NCI-H2107 treated with DMSO at 0.1 percent for 48 hours (cell line): ENCODE data around the gene KRT81.
"Not testable (repeated sequence)": the region's sequence is repeated elsewhere in the genome, so short reads cannot be mapped to it uniquely, and the experiment has no call there.

Source experiments
- DNase-seq: peaks from one replicate; lab custom pipeline; 2025; ENCODE audit not compliant: unreplicated experiment; lab: John Stamatoyannopoulos, UW

KRT81 gene

GRCh38 chr12:52300796-52301691, 9.7 kb upstream of the KRT81 start:
- no peak for DNase-seq

DNA sequence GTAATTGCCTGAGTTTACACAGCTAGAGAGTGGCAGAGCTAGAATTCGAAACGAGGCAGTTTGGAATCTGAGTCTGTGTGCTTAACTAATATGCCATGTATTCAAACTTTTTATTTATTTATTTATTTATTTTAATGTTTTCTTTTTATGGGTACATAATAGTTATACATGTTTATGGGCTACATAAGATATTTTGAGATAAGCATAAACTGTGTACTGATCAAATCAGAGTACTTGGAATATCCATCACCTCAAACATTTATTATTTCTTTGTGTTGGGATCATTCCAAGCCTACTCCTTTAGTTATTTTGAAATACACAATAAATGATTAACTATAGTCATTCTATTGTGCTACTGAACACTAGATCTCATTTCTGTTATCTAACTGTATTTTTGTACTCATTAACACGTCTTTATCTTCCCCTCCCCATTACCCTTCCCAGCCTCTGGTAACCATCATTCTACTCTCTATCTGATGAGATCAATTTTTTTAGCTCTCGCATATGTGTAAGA, 7.4 kb upstream of the KRT81 start:
- no peak for DNase-seq

- DNase-seq, result no peak
Measured at GRCh38 chr12:52296572-52297215, 5.4 kb upstream of the KRT81 start.

DNA sequence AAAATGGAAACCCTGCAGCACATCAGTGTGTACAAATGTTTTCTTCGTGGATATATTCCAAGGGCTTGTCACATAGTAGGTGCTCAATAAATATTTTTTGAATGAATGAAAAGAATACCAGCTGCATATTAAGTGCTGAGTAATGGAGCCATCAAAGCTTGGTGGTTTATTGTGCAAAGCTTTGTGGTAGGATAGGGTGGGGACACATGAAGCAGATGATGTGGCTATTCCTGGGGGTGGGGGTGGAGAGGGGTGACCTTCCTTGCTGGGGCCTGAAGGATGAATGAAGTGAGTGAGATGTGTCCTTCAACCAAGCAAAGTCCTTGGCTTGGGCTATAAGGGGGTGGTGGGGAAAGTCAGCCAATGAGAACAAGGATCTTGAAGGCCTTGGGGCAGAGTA, 4.3 kb upstream of the KRT81 start:
- no peak for DNase-seq

GRCh38 chr12:52294803-52295202, 3.5 kb upstream of the KRT81 start:
- no peak for DNase-seq

GRCh38 chr12:52293926-52294325, 2.6 kb upstream of the KRT81 start:
- no peak for DNase-seq

DNA sequence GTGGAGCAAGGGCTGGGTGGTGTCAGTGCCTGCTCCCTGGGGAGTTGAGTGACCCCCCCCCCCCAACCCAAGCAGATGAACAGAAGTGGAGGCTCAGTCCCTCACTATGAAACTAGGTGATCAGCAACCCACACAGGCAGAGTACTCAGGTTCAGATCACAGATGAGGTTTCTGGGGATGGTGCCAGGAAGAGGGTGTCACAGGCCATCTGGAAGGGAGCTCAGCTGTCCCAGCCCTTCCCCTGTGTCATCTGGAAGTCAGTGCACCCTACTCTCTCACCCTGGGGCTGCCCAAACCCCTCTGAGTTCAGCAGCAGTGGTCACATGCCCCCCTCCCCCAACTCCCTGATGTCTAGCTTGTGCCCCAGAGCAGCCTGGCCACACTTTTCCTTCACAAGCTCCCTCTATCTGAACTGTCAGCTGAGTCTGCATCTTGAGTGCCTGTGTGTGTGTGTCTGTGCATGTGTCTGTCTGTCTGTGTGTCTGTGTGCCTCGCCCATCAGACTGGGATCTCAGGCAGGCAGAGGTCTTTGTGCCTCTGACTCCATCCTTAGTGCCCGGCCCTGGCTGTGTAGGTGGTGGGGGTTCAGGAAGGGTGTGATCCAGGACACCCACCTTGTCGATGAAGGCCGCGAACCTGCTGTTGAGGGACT, 725 bp downstream of the KRT81 start:
- DNase-seq, result not testable (repeated sequence)

GRCh38 chr12:52287816-52288805, 3.2 kb downstream of the KRT81 start:
- DNase-seq, result not testable (repeated sequence)

DNA sequence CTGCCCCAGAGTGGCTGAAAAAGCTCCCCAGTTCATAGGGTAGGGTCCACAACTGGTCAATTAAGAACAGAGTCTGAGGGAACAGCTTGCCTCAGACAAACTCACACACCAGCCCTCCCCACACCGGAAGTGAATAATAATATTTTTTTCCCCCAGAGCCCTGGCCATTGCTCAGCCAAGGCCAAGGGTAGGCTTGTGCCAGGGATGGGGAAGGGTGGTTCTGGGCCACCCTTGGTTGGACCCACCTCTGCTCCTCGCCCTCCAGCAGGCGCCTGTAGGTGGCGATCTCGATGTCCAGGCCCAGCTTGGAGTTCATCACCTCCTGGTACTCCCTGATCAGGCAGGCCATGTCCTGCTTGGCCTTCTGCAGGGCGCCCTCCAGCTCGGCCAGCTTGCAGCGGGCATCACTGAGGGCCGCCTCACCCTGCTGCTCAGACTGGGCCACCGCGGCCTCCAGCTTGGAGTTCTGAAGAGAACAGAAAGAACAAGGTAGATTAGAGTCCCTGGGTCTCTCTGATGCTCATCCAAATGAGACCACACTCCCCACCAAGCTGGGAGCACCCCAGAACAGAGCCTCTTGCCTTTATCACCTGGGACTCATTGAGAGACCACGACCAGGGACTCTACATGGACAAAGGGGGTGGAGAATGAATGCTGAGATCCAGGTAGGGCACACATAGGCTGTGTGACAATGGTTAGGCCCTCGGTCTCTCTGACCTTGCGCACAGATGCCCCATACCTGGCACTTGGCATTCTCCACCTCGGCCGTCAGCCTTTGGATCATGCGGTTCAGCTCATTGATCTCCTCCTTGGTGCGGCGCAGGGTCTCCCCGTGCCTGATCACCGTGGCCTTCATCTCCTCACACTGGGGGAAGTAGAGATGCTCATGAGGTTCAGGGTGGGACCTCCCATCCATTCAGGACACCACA, 4.2 kb downstream of the KRT81 start:
- not testable (repeated sequence) for DNase-seq

DNA sequence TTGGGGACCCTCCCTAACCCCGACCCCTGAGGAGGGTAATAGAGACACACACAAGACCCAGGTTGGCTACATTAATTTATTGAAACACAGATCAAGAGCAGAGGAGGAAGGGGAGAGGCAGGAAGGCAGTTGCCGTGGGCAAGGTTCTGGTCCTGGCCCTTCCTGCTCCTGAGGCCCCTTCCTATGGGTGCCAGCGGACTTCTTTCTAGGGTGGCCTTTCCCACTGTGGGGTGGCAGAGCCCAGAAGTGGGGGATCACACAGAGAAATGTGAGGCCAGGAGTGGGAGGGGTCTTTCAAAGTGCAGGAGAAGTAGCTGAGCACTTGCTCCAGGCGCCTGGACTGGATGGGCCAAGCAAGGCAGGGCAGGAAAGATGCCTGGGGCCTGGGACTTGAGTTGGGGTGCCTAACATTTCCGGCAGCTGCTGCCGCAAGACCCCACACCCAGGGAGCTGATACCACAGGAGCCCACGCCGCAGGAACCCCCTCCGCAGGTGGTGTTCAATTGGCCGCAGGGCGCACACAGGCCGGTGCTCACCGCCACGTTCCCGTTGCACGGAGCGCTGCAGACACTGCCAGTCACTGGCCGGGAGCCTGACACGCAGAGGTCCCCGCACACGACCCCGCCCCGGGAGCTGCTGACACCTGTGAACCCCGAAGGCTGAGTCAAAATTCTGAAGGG, 5.3 kb downstream of the KRT81 start:
- DNase-seq, result no peak

- no peak for DNase-seq
Measured at GRCh38 chr12:52285172-52285745, 6.1 kb downstream of the KRT81 start.

GRCh38 chr12:52284562-52285171, 6.7 kb downstream of the KRT81 start:
- no peak for DNase-seq

- no peak for DNase-seq
Measured at GRCh38 chr12:52280796-52281560, 10.4 kb downstream of the KRT81 start.

DNA sequence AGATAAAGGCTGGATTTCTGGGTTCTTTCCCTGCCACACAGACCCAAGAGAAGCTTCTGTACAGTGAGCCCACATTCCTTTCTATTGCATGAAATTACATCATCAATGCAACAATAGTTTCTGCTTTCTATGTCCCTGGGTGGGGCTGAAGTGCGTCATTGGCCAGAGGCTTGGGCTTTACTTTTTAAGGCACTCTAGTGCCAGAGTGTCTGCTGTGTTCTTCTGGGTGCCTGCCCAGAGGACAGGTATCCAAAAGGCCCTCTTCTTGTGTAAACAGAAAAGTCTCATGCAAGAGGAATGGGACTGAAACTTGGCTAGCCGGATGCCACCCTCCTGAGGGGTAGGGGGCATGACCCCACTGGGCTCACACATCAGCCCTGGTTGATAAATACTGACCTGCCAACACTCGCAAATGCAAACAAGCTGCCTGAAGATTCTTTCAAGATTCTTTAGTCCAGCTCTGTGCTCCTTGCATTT, 11.0 kb downstream of the KRT81 start:
- peak; percentile 31 for DNase-seq

GRCh38 chr12:52279422-52280318, 11.7 kb downstream of the KRT81 start:
- no peak for DNase-seq
